HEK293 (cell line): ENCODE measurements around the gene DIP2C.
A peak's percentile ranks its signal among the peaks of the same experiment; 100 is the strongest.

Source experiments
- CTCF ChIA-PET: fragments of 350-600 bp; formaldehyde crosslinking; extraction: SDS; loops from one replicate; lab custom pipeline; 2021; ENCODE audit warnings: antibody characterized with exemption; lab: Yijun Ruan, JAX
- POLR2A ChIA-PET: fragments of 300-600 bp; formaldehyde crosslinking; extraction: SDS; loops from one replicate; lab custom pipeline; 2020; ENCODE audit warnings: antibody characterized with exemption, inconsistent platforms; lab: Yijun Ruan, JAX
- H3K27ac ChIP-seq: fragments of 200-500 bp; sonication (Bioruptor generic); 2 replicates; pipeline ENCODE4 v1.5.1; 2014; ENCODE audit warnings: low read depth, low read length, control low read depth, inconsistent platforms; ENCODE audit errors: extremely low read depth
- H3K36me3 ChIP-seq, 2 experiments: fragments of 200-500 bp in 1 of 2; sonication (Bioruptor generic) in 1 of 2; 1 replicate in 1 of 2; 2 replicates in 1 of 2; pipeline ENCODE4 v1.5.1; 2014 to 2017; ENCODE audit warnings: inconsistent platforms in 2 of 2, low read length in 2 of 2; ENCODE audit not compliant: control insufficient read depth in 2 of 2, insufficient read depth in 1 of 2
- H3K4me1 ChIP-seq: fragments of 200-500 bp; sonication (Bioruptor generic); 2 replicates; pipeline ENCODE4 v1.5.1; 2014; ENCODE audit warnings: mild to moderate bottlenecking, low read length, inconsistent platforms; ENCODE audit not compliant: control insufficient read depth, insufficient read depth
- H3K4me3 ChIP-seq: 2 replicates; pipeline ENCODE4 v1.5.1; 2011; ENCODE audit warnings: low read depth, mild to moderate bottlenecking, control low read depth, low read length, moderate library complexity
- H3K9me3 ChIP-seq: fragments of 200-500 bp; sonication (Bioruptor generic); 2 replicates; pipeline ENCODE4 v1.5.1; 2014; ENCODE audit warnings: low read depth, low read length, inconsistent platforms; ENCODE audit not compliant: control insufficient read depth, insufficient read depth
- GLIS2 ChIP-seq: fragments of 450-650 bp; formaldehyde crosslinking; IDR thresholded peaks from 2 replicates; pipeline ENCODE4 v1.5.1; 2016; ENCODE audit warnings: missing biosample characterization, missing genetic modification characterization
- ZBTB11 ChIP-seq: fragments of 450-650 bp; formaldehyde crosslinking; conservative IDR thresholded peaks from 2 replicates; pipeline ENCODE4 v1.5.1; 2016; ENCODE audit warnings: low read depth, missing biosample characterization, missing genetic modification characterization
- ZBTB17 ChIP-seq: fragments of 450-650 bp; formaldehyde crosslinking; IDR thresholded peaks from 2 replicates; pipeline ENCODE4 v1.5.1; 2016; ENCODE audit warnings: missing biosample characterization, missing genetic modification characterization
- ZEB2 ChIP-seq: fragments of 450-650 bp; formaldehyde crosslinking; IDR thresholded peaks from 2 replicates; pipeline ENCODE4 v1.5.1; 2016; ENCODE audit warnings: missing biosample characterization, missing genetic modification characterization
- ZIC2 ChIP-seq: fragments of 450-650 bp; formaldehyde crosslinking; IDR thresholded peaks from 2 replicates; pipeline ENCODE4 v1.5.1; 2016; ENCODE audit warnings: missing biosample characterization, missing genetic modification characterization
- ZNF157 ChIP-seq: fragments of 450-650 bp; formaldehyde crosslinking; IDR thresholded peaks from 2 replicates; pipeline ENCODE4 v1.5.1; 2016; ENCODE audit warnings: missing biosample characterization, missing genetic modification characterization
- ZNF169 ChIP-seq: fragments of 450-650 bp; formaldehyde crosslinking; IDR thresholded peaks from 2 replicates; pipeline ENCODE4 v1.5.1; 2016; ENCODE audit warnings: missing biosample characterization, missing genetic modification characterization
- ZNF184 ChIP-seq: fragments of 450-650 bp; IDR thresholded peaks from 2 replicates; pipeline ENCODE4 v1.5.1; 2018; ENCODE audit warnings: missing biosample characterization, mild to moderate bottlenecking, missing genetic modification characterization
- ZNF280C ChIP-seq: fragments of 450-650 bp; formaldehyde crosslinking; IDR thresholded peaks from 2 replicates; pipeline ENCODE4 v1.5.1; 2016; ENCODE audit warnings: missing biosample characterization, missing genetic modification characterization
- ZNF341 ChIP-seq: fragments of 450-650 bp; formaldehyde crosslinking; IDR thresholded peaks from 2 replicates; pipeline ENCODE4; 2016; ENCODE audit warnings: low read depth, missing biosample characterization, missing genetic modification characterization
- ZNF366 ChIP-seq: fragments of 450-650 bp; formaldehyde crosslinking; conservative IDR thresholded peaks from 2 replicates; pipeline ENCODE4 v1.5.1; 2016; ENCODE audit warnings: missing biosample characterization, missing genetic modification characterization
- ZNF391 ChIP-seq: fragments of 450-650 bp; formaldehyde crosslinking; IDR thresholded peaks from 2 replicates; pipeline ENCODE4 v1.5.1; 2016; ENCODE audit warnings: low read depth, missing biosample characterization, missing genetic modification characterization, borderline replicate concordance
- ZNF416 ChIP-seq: fragments of 450-650 bp; formaldehyde crosslinking; IDR thresholded peaks from 2 replicates; pipeline ENCODE4 v1.5.1; 2016; ENCODE audit warnings: missing biosample characterization, missing genetic modification characterization
- ZNF501 ChIP-seq: fragments of 450-650 bp; formaldehyde crosslinking; IDR thresholded peaks from 2 replicates; pipeline ENCODE4 v1.5.1; 2016; ENCODE audit warnings: missing biosample characterization, missing genetic modification characterization
- ZNF514 ChIP-seq: fragments of 450-650 bp; formaldehyde crosslinking; IDR thresholded peaks from 2 replicates; pipeline ENCODE4 v1.5.1; 2016; ENCODE audit warnings: missing biosample characterization, missing genetic modification characterization
- ZNF529 ChIP-seq: fragments of 450-650 bp; formaldehyde crosslinking; IDR thresholded peaks from 2 replicates; pipeline ENCODE4 v1.5.1; 2017; ENCODE audit warnings: missing genetic modification characterization, missing biosample characterization; ENCODE audit not compliant: insufficient replicate concordance
- ZNF558 ChIP-seq: fragments of 450-650 bp; formaldehyde crosslinking; IDR thresholded peaks from 2 replicates; pipeline ENCODE4 v1.5.1; 2016; ENCODE audit warnings: missing biosample characterization, missing genetic modification characterization
- ZNF707 ChIP-seq: fragments of 450-650 bp; formaldehyde crosslinking; IDR thresholded peaks from 2 replicates; pipeline ENCODE4 v1.5.1; 2016; ENCODE audit warnings: missing biosample characterization, missing genetic modification characterization
- ZNF768 ChIP-seq: fragments of 450-650 bp; formaldehyde crosslinking; IDR thresholded peaks from 2 replicates; pipeline ENCODE4 v1.5.1; 2018; ENCODE audit warnings: missing biosample characterization, mild to moderate bottlenecking, missing genetic modification characterization
- ZNF830 ChIP-seq: fragments of 450-650 bp; IDR thresholded peaks from 2 replicates; pipeline ENCODE4 v1.5.0; 2018; ENCODE audit warnings: missing biosample characterization, missing genetic modification characterization, low read depth, mild to moderate bottlenecking, moderate library complexity
- TF ChIP-seq, protein P1 (sequence below): fragments of 450-650 bp; formaldehyde crosslinking; IDR thresholded peaks from 2 replicates; pipeline ENCODE4 v1.5.1; 2017; ENCODE audit warnings: missing biosample characterization, missing genetic modification characterization

The DIP2C gene

GRCh38 chr10:357201-357950 lies 332.1 kb downstream of the DIP2C start:
- POLR2A ChIA-PET = no interaction called here
- H3K9me3 ChIP-seq = no peaks in the 10 kb centered on the region
- no peak overlapping the region for H3K4me3 ChIP-seq
- H3K27ac ChIP-seq = no peak overlapping the region
- CTCF ChIA-PET = no interaction called here
- TF ChIP-seq ZNF529 (tag by site-specific recombination) (no peak), ZNF501 (no peak), ZNF830 (tag by site-specific recombination) (no peak), ZBTB17 (no peak), ZNF707 (tag by site-specific recombination) (no peak)
- TF ChIP-seq, protein P1, sequence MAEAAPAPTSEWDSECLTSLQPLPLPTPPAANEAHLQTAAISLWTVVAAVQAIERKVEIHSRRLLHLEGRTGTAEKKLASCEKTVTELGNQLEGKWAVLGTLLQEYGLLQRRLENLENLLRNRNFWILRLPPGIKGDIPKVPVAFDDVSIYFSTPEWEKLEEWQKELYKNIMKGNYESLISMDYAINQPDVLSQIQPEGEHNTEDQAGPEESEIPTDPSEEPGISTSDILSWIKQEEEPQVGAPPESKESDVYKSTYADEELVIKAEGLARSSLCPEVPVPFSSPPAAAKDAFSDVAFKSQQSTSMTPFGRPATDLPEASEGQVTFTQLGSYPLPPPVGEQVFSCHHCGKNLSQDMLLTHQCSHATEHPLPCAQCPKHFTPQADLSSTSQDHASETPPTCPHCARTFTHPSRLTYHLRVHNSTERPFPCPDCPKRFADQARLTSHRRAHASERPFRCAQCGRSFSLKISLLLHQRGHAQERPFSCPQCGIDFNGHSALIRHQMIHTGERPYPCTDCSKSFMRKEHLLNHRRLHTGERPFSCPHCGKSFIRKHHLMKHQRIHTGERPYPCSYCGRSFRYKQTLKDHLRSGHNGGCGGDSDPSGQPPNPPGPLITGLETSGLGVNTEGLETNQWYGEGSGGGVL (tag by site-specific recombination) = no peak
- TF ChIP-seq, all 188 proteins: peak for 0
- Histone ChIP-seq H3K36me3 (peaks cover 0 to 83% of the 10 kb centered on the region in 2 experiments; a peak in 2 of 3 replicates), H3K4me1 (no peaks in the 10 kb centered on the region)

GRCh38 chr10:356452-356851 lies 333.0 kb downstream of the DIP2C start:
- H3K9me3 ChIP-seq = no peaks in the 10 kb centered on the region
- no peak for TF ChIP-seq ZNF157 (tag by site-specific recombination)
- peak; percentile 22; the same call in 1 of the 2 replicates for TF ChIP-seq ZIC2 (tag by site-specific recombination)
- TF ChIP-seq ZNF391 (tag by site-specific recombination) = no peak
- H3K36me3 ChIP-seq = peaks cover 0 to 77% of the 10 kb centered on the region in 2 experiments; a peak in 2 of 3 replicates
- no peak overlapping the region for H3K4me3 ChIP-seq
- H3K4me1 ChIP-seq = no peaks in the 10 kb centered on the region
- ChIA-PET CTCF (no interaction called here), POLR2A (no interaction called here)
- H3K27ac ChIP-seq = no peak overlapping the region

GRCh38 chr10:354901-355617 lies 334.4 kb downstream of the DIP2C start:
- Histone ChIP-seq H3K27ac (no peak overlapping the region), H3K9me3 (no peaks in the 10 kb centered on the region), H3K4me3 (no peak overlapping the region), H3K4me1 (no peaks in the 10 kb centered on the region), H3K36me3 (peaks cover 0 to 69% of the 10 kb centered on the region in 2 experiments; a peak in 2 of 3 replicates)
- ChIA-PET CTCF (no interaction called here), POLR2A (no interaction called here)
- TF ChIP-seq ZNF169 (tag by site-specific recombination) (no peak), GLIS2 (tag by site-specific recombination) (no peak), ZNF280C (tag by site-specific recombination) (no peak), ZNF558 (tag by site-specific recombination) (no peak), ZNF416 (tag by site-specific recombination) (no peak), ZNF514 (tag by site-specific recombination) (no peak), ZBTB11 (tag by site-specific recombination) (no peak), ZEB2 (tag by site-specific recombination) (no peak), ZNF366 (tag by site-specific recombination) (no peak), ZNF768 (tag by site-specific recombination) (no peak), ZNF341 (tag by site-specific recombination) (no peak), ZNF184 (tag by site-specific recombination) (no peak)
